ENCODE measurements around the gene PPP2R5C.

The PPP2R5C gene

GRCh38 chr14:101783260-101784016 lies 21.9 kb downstream of the PPP2R5C start:
- H2AFZ ChIP-seq (ENCODE audit: low read depth, low read length): no peak overlapping the region
- H3K4me3 ChIP-seq (ENCODE audit: insufficient read depth in 1 of 2, low read depth in 1 of 2, low read length in 2 of 2): no peak overlapping the region
- no peak overlapping the region for H3K4ac ChIP-seq (ENCODE audit: low read depth in 1 of 2, low read length in 2 of 2)
- H2AK5ac ChIP-seq (ENCODE audit: low read length, severe bottlenecking): no peak overlapping the region
- no peak overlapping the region for H2BK12ac ChIP-seq (ENCODE audit: low read length in 2 of 2)
- no peaks in the 10 kb centered on the region for H3K36me3 ChIP-seq (ENCODE audit: control insufficient read depth in 1 of 2, insufficient read depth in 2 of 2, low read depth in 1 of 2, low read length in 2 of 2)
- no peak overlapping the region for H3K14ac ChIP-seq (ENCODE audit: low read length in 2 of 2)
- peaks cover 14% of the 10 kb centered on the region for H3K4me1 ChIP-seq (ENCODE audit: control insufficient read depth, insufficient read depth, low read depth, low read length)
- H4K91ac ChIP-seq (ENCODE audit: low read length): no peak overlapping the region
- no peak overlapping the region for H3K23ac ChIP-seq (ENCODE audit: low read length in 2 of 2)
- H3K27ac ChIP-seq (ENCODE audit: low read length, poor library complexity, severe bottlenecking): no peak overlapping the region
- no peak overlapping the region for H3K4me2 ChIP-seq (ENCODE audit: low read length, poor library complexity, severe bottlenecking)
- no peak overlapping the region for H2BK15ac ChIP-seq (ENCODE audit: low read depth, poor library complexity, severe bottlenecking)
- peaks cover 20 to 35% of the 10 kb centered on the region in 2 experiments for H3K27me3 ChIP-seq (ENCODE audit: control insufficient read depth in 1 of 2, insufficient read depth in 1 of 2, low read length in 2 of 2)
- DNase-seq: no peak
- H4K8ac ChIP-seq (ENCODE audit: low read length): no peak overlapping the region
- H2BK120ac ChIP-seq (ENCODE audit: low read depth, low read length): no peak overlapping the region
- H3K9ac ChIP-seq (ENCODE audit: low read length): no peak overlapping the region
- no peak overlapping the region for H3K18ac ChIP-seq (ENCODE audit: low read depth in 1 of 2, low read length in 2 of 2)
- H3K9me3 ChIP-seq (ENCODE audit: control insufficient read depth, low read length): no peaks in the 10 kb centered on the region
- H2BK5ac ChIP-seq (ENCODE audit: low read depth, low read length, poor library complexity, severe bottlenecking): no peak overlapping the region
- peaks cover 26% of the 10 kb centered on the region for H3K79me1 ChIP-seq (replicated peaks; ENCODE audit: low read length, poor library complexity, severe bottlenecking)
- WGBS: 91% methylated on average over 12 of the region's 12 CpGs

DNA sequence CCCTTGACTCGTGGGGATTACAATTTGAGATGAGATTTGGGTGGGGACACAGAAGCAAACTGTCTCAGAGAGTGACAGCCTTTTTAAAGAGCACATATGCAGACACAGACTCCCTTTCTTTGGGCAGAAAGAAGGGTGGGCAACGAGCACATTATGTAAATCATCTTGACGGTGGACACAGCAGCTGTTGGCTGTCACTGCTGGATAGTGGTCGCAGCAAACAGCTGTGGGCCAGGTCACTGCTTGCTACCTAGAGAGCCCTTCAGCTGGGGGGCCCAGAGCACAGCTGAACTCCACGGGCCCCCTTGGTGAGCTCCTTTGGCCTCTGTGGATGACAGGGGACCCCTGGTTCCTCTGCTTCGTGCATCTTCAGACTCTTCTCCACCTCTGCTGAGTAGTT lies 23.1 kb downstream of the PPP2R5C start:
- H3K9ac ChIP-seq (ENCODE audit: low read length): no peak overlapping the region
- no peak overlapping the region for H2BK15ac ChIP-seq (ENCODE audit: low read depth, poor library complexity, severe bottlenecking)
- H3K18ac ChIP-seq (ENCODE audit: low read depth in 1 of 2, low read length in 2 of 2): no peak overlapping the region
- no peak overlapping the region for H3K4ac ChIP-seq (ENCODE audit: low read depth in 1 of 2, low read length in 2 of 2)
- no peak overlapping the region for H2AK5ac ChIP-seq (ENCODE audit: low read length, severe bottlenecking)
- no peak overlapping the region for H4K8ac ChIP-seq (ENCODE audit: low read length)
- H2BK12ac ChIP-seq (ENCODE audit: low read length in 2 of 2): no peak overlapping the region
- H3K14ac ChIP-seq (ENCODE audit: low read length in 2 of 2): no peak overlapping the region
- peaks cover 15% of the 10 kb centered on the region for H3K4me1 ChIP-seq (ENCODE audit: control insufficient read depth, insufficient read depth, low read depth, low read length)
- H3K79me1 ChIP-seq (replicated peaks; ENCODE audit: low read length, poor library complexity, severe bottlenecking): peaks cover 18% of the 10 kb centered on the region
- no peaks in the 10 kb centered on the region for H3K36me3 ChIP-seq (ENCODE audit: control insufficient read depth in 1 of 2, insufficient read depth in 2 of 2, low read depth in 1 of 2, low read length in 2 of 2)
- H3K27me3 ChIP-seq (ENCODE audit: control insufficient read depth in 1 of 2, insufficient read depth in 1 of 2, low read length in 2 of 2): peaks cover 15 to 23% of the 10 kb centered on the region in 2 experiments
- no peak overlapping the region for H3K4me3 ChIP-seq (ENCODE audit: insufficient read depth in 1 of 2, low read depth in 1 of 2, low read length in 2 of 2)
- H3K9me3 ChIP-seq (ENCODE audit: control insufficient read depth, low read length): no peaks in the 10 kb centered on the region
- no peak overlapping the region for H4K91ac ChIP-seq (ENCODE audit: low read length)
- no peak overlapping the region for H3K4me2 ChIP-seq (ENCODE audit: low read length, poor library complexity, severe bottlenecking)
- 62% methylated on average over 5 of the region's 6 CpGs for WGBS
- no peak overlapping the region for H3K23ac ChIP-seq (ENCODE audit: low read length in 2 of 2)
- no peak overlapping the region for H2BK120ac ChIP-seq (ENCODE audit: low read depth, low read length)
- no peak overlapping the region for H3K27ac ChIP-seq (ENCODE audit: low read length, poor library complexity, severe bottlenecking)
- no peak overlapping the region for H2AFZ ChIP-seq (ENCODE audit: low read depth, low read length)
- H2BK5ac ChIP-seq (ENCODE audit: low read depth, low read length, poor library complexity, severe bottlenecking): no peak overlapping the region
- DNase-seq: no peak

DNA sequence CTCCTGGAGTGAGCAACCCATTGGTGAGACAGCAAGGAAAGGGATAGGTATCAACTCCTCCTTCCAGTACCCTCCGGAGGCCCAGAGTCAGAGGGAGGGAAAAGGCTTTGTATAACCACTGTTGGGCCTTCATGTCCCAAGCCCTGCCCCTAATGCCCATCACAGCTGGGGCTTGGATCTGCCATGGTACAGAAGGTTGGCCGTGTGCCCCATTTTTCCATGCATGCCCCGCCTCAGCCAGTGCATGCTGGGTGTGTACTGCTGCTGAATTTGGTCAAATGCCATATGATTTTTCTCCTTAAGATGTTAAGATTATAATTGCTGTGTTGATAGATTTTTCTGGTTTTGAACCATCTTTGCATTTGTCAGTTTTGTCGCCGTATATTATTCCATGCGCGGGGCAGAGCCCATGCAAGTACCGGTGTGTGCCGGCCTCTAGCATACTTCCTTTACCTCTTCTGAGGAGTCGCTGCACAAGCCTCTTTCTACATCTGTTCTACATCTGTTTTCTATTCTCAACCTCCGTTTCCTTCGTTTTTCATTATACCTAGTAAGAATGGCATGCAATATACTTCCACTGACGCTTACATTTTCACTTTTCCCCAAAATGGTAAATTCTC lies 26.6 kb downstream of the PPP2R5C start:
- Histone ChIP-seq H2BK12ac (ENCODE audit: low read length in 2 of 2) (no peak overlapping the region), H3K36me3 (ENCODE audit: control insufficient read depth in 1 of 2, insufficient read depth in 2 of 2, low read depth in 1 of 2, low read length in 2 of 2) (no peaks in the 10 kb centered on the region), H2BK5ac (ENCODE audit: low read depth, low read length, poor library complexity, severe bottlenecking) (no peak overlapping the region), H3K4ac (ENCODE audit: low read depth in 1 of 2, low read length in 2 of 2) (no peak overlapping the region), H3K23ac (ENCODE audit: low read length in 2 of 2) (no peak overlapping the region), H2AK5ac (ENCODE audit: low read length, severe bottlenecking) (no peak overlapping the region), H2BK15ac (ENCODE audit: low read depth, poor library complexity, severe bottlenecking) (no peak overlapping the region), H3K27ac (ENCODE audit: low read length, poor library complexity, severe bottlenecking) (no peak overlapping the region), H3K9me3 (ENCODE audit: control insufficient read depth, low read length) (no peaks in the 10 kb centered on the region), H3K4me1 (ENCODE audit: control insufficient read depth, insufficient read depth, low read depth, low read length) (peaks cover 2% of the 10 kb centered on the region), H4K8ac (ENCODE audit: low read length) (no peak overlapping the region), H3K9ac (ENCODE audit: low read length) (peak overlapping the region; percentile 62), H2AFZ (ENCODE audit: low read depth, low read length) (no peak overlapping the region), H3K79me1 (replicated peaks; ENCODE audit: low read length, poor library complexity, severe bottlenecking) (peaks cover 7% of the 10 kb centered on the region), H3K27me3 (ENCODE audit: control insufficient read depth in 1 of 2, insufficient read depth in 1 of 2, low read length in 2 of 2) (peaks cover 0 to 7% of the 10 kb centered on the region in 2 experiments), H4K91ac (ENCODE audit: low read length) (no peak overlapping the region), H3K14ac (ENCODE audit: low read length in 2 of 2) (no peak overlapping the region), H3K4me2 (ENCODE audit: low read length, poor library complexity, severe bottlenecking) (no peak overlapping the region), H2BK120ac (ENCODE audit: low read depth, low read length) (no peak overlapping the region), H3K4me3 (ENCODE audit: insufficient read depth in 1 of 2, low read depth in 1 of 2, low read length in 2 of 2) (peak overlapping the region in 1 of 2 experiments; percentile 33), H3K18ac (ENCODE audit: low read depth in 1 of 2, low read length in 2 of 2) (no peak overlapping the region)
- WGBS: 86% methylated on average over 13 of the region's 13 CpGs
- no peak for DNase-seq

- H3K14ac ChIP-seq (ENCODE audit: low read length in 2 of 2): no peak overlapping the region
- no peak overlapping the region for H2BK15ac ChIP-seq (ENCODE audit: low read depth, poor library complexity, severe bottlenecking)
- no peak overlapping the region for H3K9ac ChIP-seq (ENCODE audit: low read length)
- no peak overlapping the region for H3K4ac ChIP-seq (ENCODE audit: low read depth in 1 of 2, low read length in 2 of 2)
- no peak overlapping the region for H2BK12ac ChIP-seq (ENCODE audit: low read length in 2 of 2)
- peaks cover 2% of the 10 kb centered on the region for H3K4me1 ChIP-seq (ENCODE audit: control insufficient read depth, insufficient read depth, low read depth, low read length)
- H2BK120ac ChIP-seq (ENCODE audit: low read depth, low read length): no peak overlapping the region
- H2AFZ ChIP-seq (ENCODE audit: low read depth, low read length): no peak overlapping the region
- no peak overlapping the region for H3K23ac ChIP-seq (ENCODE audit: low read length in 2 of 2)
- H3K36me3 ChIP-seq (ENCODE audit: control insufficient read depth in 1 of 2, insufficient read depth in 2 of 2, low read depth in 1 of 2, low read length in 2 of 2): no peaks in the 10 kb centered on the region
- 92% methylated on average over 6 of the region's 6 CpGs for WGBS
- no peak overlapping the region for H4K8ac ChIP-seq (ENCODE audit: low read length)
- no peak overlapping the region for H4K91ac ChIP-seq (ENCODE audit: low read length)
- no peak for DNase-seq
- no peak overlapping the region for H3K18ac ChIP-seq (ENCODE audit: low read depth in 1 of 2, low read length in 2 of 2)
- no peaks in the 10 kb centered on the region for H3K27me3 ChIP-seq (ENCODE audit: control insufficient read depth in 1 of 2, insufficient read depth in 1 of 2, low read length in 2 of 2)
- no peak overlapping the region for H3K27ac ChIP-seq (ENCODE audit: low read length, poor library complexity, severe bottlenecking)
- no peaks in the 10 kb centered on the region for H3K9me3 ChIP-seq (ENCODE audit: control insufficient read depth, low read length)
- no peak overlapping the region for H2BK5ac ChIP-seq (ENCODE audit: low read depth, low read length, poor library complexity, severe bottlenecking)
- no peak overlapping the region for H3K4me2 ChIP-seq (ENCODE audit: low read length, poor library complexity, severe bottlenecking)
- H3K79me1 ChIP-seq (replicated peaks; ENCODE audit: low read length, poor library complexity, severe bottlenecking): peaks cover 7% of the 10 kb centered on the region
- H3K4me3 ChIP-seq (ENCODE audit: insufficient read depth in 1 of 2, low read depth in 1 of 2, low read length in 2 of 2): no peak overlapping the region
- H2AK5ac ChIP-seq (ENCODE audit: low read length, severe bottlenecking): no peak overlapping the region
Measured at GRCh38 chr14:101789222-101789621, 27.7 kb downstream of the PPP2R5C start.

All from mesenchymal stem cell (in vitro differentiated cells and primary cell).